IMR-90 (cell line): Measurements from ENCODE around the gene GSTK1. TPM values are rescaled to one million over a fixed set of nuclear protein-coding genes. Genes with fewer than 3 reads are reported as not detected.

Source experiments
- ATAC-seq: fragments of 200-7000 bp; cut with Tn5 transposase; 2 replicates; pipeline ENCODE4 v1.9.1; 2020; ENCODE audit warnings: low read depth, mild to moderate bottlenecking, moderate library complexity
- BruUV-seq: library from RNA; stranded (reverse); fragments of 400-500 nt; replicated peaks from 2 replicates; lab custom pipeline; 2021; lab: Mats Ljungman, UMichigan
- CTCF ChIA-PET: fragments of 300-600 bp; formaldehyde crosslinking; extraction: SDS; loops from one replicate; lab custom pipeline; 2021; ENCODE audit warnings: antibody characterized with exemption; lab: Yijun Ruan, JAX
- POLR2A ChIA-PET: fragments of 300-600 bp; sonication (Branson Sonifier 250); formaldehyde crosslinking; loops from one replicate; lab custom pipeline; 2022; ENCODE audit warnings: antibody characterized with exemption; ENCODE audit not compliant: unreplicated experiment; lab: Charles Lee
- DNase-seq: peaks from one replicate; pipeline ENCODE4 v3.0.0; 2013
- H2AFZ ChIP-seq: replicated peaks from 2 replicates; pipeline ENCODE3; 2013; ENCODE audit warnings: low read length, mild to moderate bottlenecking; ENCODE audit not compliant: poor library complexity
- H2AK5ac ChIP-seq: 2 replicates; pipeline ENCODE4 v1.6.1; 2013; ENCODE audit warnings: low read depth, low read length, inconsistent platforms
- H2AK9ac ChIP-seq: replicated peaks from 2 replicates; pipeline ENCODE3; 2013; ENCODE audit warnings: mild to moderate bottlenecking, low read depth, low read length, moderate library complexity; ENCODE audit not compliant: poor library complexity
- H2BK120ac ChIP-seq: 2 replicates; pipeline ENCODE4 v1.6.1; 2013; ENCODE audit warnings: low read depth, low read length, inconsistent platforms
- H2BK15ac ChIP-seq: 3 replicates; pipeline ENCODE4 v1.6.1; 2013; ENCODE audit warnings: low read depth, low read length, inconsistent platforms
- H2BK20ac ChIP-seq: 2 replicates; pipeline ENCODE4 v1.6.1; 2013; ENCODE audit warnings: low read depth, mild to moderate bottlenecking, inconsistent platforms, low read length, moderate library complexity
- H2BK5ac ChIP-seq: 2 replicates; pipeline ENCODE4 v1.6.1; 2013; ENCODE audit warnings: mild to moderate bottlenecking, low read depth, low read length, inconsistent platforms; ENCODE audit not compliant: poor library complexity, severe bottlenecking
- H3K14ac ChIP-seq: replicated peaks from 2 replicates; pipeline ENCODE4 v1.6.1; 2013; ENCODE audit warnings: low read depth, low read length, inconsistent platforms
- H3K18ac ChIP-seq: 2 replicates; pipeline ENCODE4 v1.6.1; 2013; ENCODE audit warnings: low read depth, low read length, control low read depth
- H3K23ac ChIP-seq: 2 replicates; pipeline ENCODE4 v1.6.1; 2013; ENCODE audit warnings: low read depth, low read length, inconsistent platforms
- H3K27ac ChIP-seq: 2 replicates; pipeline ENCODE4 v1.5.1; 2013; ENCODE audit warnings: mild to moderate bottlenecking, control low read depth, low read length; ENCODE audit not compliant: insufficient read depth
- H3K27me3 ChIP-seq: 2 replicates; pipeline ENCODE4 v1.6.1; 2013; ENCODE audit warnings: low read length; ENCODE audit not compliant: control insufficient read depth, insufficient read depth
- H3K36me3 ChIP-seq: 2 replicates; pipeline ENCODE4 v1.6.1; 2013; ENCODE audit warnings: low read length, mixed read lengths; ENCODE audit not compliant: control insufficient read depth, insufficient read depth
- H3K4ac ChIP-seq: 2 replicates; pipeline ENCODE4 v1.6.1; 2013; ENCODE audit warnings: low read depth, low read length, inconsistent platforms
- H3K4me1 ChIP-seq: 2 replicates; pipeline ENCODE4 v1.6.1; 2013; ENCODE audit warnings: low read length, mixed read lengths; ENCODE audit not compliant: control insufficient read depth, insufficient read depth
- H3K4me2 ChIP-seq: 2 replicates; pipeline ENCODE4 v1.6.1; 2013; ENCODE audit warnings: low read depth, mild to moderate bottlenecking, control low read depth, low read length, moderate library complexity
- H3K4me3 ChIP-seq: 2 replicates; pipeline ENCODE4 v1.5.1; 2013; ENCODE audit warnings: low read depth, mild to moderate bottlenecking, control low read depth, low read length, moderate library complexity; ENCODE audit not compliant: insufficient read depth
- H3K56ac ChIP-seq: 2 replicates; pipeline ENCODE4 v1.6.1; 2013; ENCODE audit warnings: low read length, inconsistent platforms; ENCODE audit not compliant: insufficient read depth; ENCODE audit errors: extremely low read depth
- H3K79me1 ChIP-seq, 2 experiments: 2 replicates each; pipeline ENCODE4 v1.6.1; 2013; ENCODE audit warnings: low read length in 2 of 2, inconsistent platforms in 1 of 2, low read depth in 1 of 2
- H3K9ac ChIP-seq: 2 replicates; pipeline ENCODE4 v1.6.1; 2013; ENCODE audit warnings: low read depth, low read length, control low read depth
- H3K9me1 ChIP-seq: 2 replicates; pipeline ENCODE4 v1.6.1; 2013; ENCODE audit warnings: low read length, inconsistent platforms; ENCODE audit not compliant: insufficient read depth
- H3K9me3 ChIP-seq: 2 replicates; pipeline ENCODE4 v1.6.1; 2013; ENCODE audit warnings: low read length; ENCODE audit not compliant: control insufficient read depth, insufficient read depth
- H4K20me1 ChIP-seq: 2 replicates; pipeline ENCODE4 v1.6.1; 2013; ENCODE audit warnings: low read length, inconsistent platforms; ENCODE audit not compliant: insufficient read depth
- H4K5ac ChIP-seq: 2 replicates; pipeline ENCODE4 v1.6.1; 2013; ENCODE audit warnings: mild to moderate bottlenecking, low read depth, low read length, control low read depth
- H4K8ac ChIP-seq, 2 experiments: 2 replicates each; pipeline ENCODE4 v1.6.1; 2013; ENCODE audit warnings: low read depth in 2 of 2, low read length in 2 of 2, control low read depth in 1 of 2, inconsistent platforms in 1 of 2
- H4K91ac ChIP-seq: 2 replicates; pipeline ENCODE4 v1.6.1; 2013; ENCODE audit warnings: low read depth, low read length, inconsistent platforms; ENCODE audit not compliant: insufficient read depth
- MXI1 ChIP-seq: IDR thresholded peaks from 2 replicates; pipeline ENCODE4 v1.6.1; 2012; ENCODE audit warnings: low read depth, mild to moderate bottlenecking, low read length, moderate library complexity, borderline replicate concordance
- NFE2L2 ChIP-seq: fragments of 150-350 bp; IDR thresholded peaks from 2 replicates; pipeline ENCODE4 v1.6.1; 2016; ENCODE audit warnings: low read depth, mild to moderate bottlenecking, low read length
- RFX5 ChIP-seq: IDR thresholded peaks from 2 replicates; pipeline ENCODE4 v1.8.0; 2012; ENCODE audit warnings: low read depth, mild to moderate bottlenecking, low read length, moderate library complexity
- WGBS, 2 experiments: methylation state at CpG; one replicate each; pipeline versions ENCODE4 v1.1.5 to v1.1.7; 2013; ENCODE audit warnings: missing lambda C conversion rate in 2 of 2; ENCODE audit not compliant: insufficient read length in 1 of 2; ENCODE audit errors: extremely low coverage in 2 of 2; 5-methylcytosine and 5-hydroxymethylcytosine counted together
- dilution Hi-C: fragments of 300-500 bp; cut with HindIII; formaldehyde crosslinking; loops from one replicate; pipeline ENCODE4 v1.14.3; 2018; ENCODE audit warnings: low sequenced_read_pairs; ENCODE audit not compliant: unreplicated experiment
- in situ Hi-C: fragments of 300-500 bp; cut with MboI; formaldehyde crosslinking; loops from 3 replicates; pipeline ENCODE4 v1.14.3; 2019; ENCODE audit warnings: low sequenced_read_pairs, inconsistent platforms, mixed read lengths
- intact Hi-C: fragments of 100-400 bp; cut with micrococcal nuclease; formaldehyde crosslinking; loops from 2 replicates; pipeline ENCODE4 v1.10.0; 2022
- polyA plus RNA-seq, 3 experiments: library from polyadenylated mRNA; depleted of rRNA; stranded (reverse); fragments of >200 nt; gene quantifications; 2 replicates each; pipeline ENCODE4 v1.2.3, GENCODE V29; 2012; ENCODE audit warnings: low replicate concordance in 1 of 3
- total RNA-seq: library from RNA; depleted of rRNA; stranded (reverse); fragments of >200 nt; gene quantifications from 2 replicates; pipeline ENCODE4 v1.2.3, GENCODE V29; 2012
- TF ChIP-seq, protein P1 (sequence below): fragments of 150-350 bp; IDR thresholded peaks from 2 replicates; pipeline ENCODE4 v1.6.1; 2017; ENCODE audit warnings: mild to moderate bottlenecking, antibody characterized with exemption, low read length, low read depth

GSTK1 gene
- total and polyA plus RNA-seq, 2 of the 4 experiments (the other 2 are of a cell fraction) = 64.9 to 111 TPM

DNA sequence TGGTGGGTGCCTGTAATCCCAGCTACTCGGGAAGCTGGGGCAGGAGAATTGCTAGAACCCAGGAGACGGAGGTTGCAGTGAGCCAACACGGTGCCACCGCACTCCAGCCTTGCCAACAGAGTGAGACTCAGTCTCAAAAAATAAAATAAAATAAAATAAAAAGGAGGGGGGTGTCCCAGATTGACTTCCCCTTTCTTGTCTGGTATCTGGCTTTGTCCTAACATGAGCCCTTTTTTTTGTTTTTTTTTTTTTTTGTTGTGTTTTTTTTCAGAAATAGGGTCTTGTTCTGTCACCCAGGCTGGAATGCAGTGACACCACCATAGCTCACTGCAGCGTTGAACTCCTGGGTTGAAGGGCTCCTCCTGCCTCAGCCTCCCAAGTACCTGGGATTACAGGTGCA is 29.6 kb downstream of the GSTK1 start:
- TF ChIP-seq, protein P1, sequence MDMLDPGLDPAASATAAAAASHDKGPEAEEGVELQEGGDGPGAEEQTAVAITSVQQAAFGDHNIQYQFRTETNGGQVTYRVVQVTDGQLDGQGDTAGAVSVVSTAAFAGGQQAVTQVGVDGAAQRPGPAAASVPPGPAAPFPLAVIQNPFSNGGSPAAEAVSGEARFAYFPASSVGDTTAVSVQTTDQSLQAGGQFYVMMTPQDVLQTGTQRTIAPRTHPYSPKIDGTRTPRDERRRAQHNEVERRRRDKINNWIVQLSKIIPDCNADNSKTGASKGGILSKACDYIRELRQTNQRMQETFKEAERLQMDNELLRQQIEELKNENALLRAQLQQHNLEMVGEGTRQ = no peak
- TF ChIP-seq RFX5 (no peak), NFE2L2 (no peak), MXI1 (no peak)
- Histone ChIP-seq H3K56ac (no peak overlapping the region), H3K27ac (no peak overlapping the region), H4K91ac (no peak overlapping the region), H3K4me2 (no peak overlapping the region), H2AK9ac (no peak overlapping the region), H3K4me3 (no peak overlapping the region), H3K14ac (no peak overlapping the region), H3K9me1 (peaks cover 9% of the 10 kb centered on the region), H2AK5ac (no peak overlapping the region), H3K79me1 (peaks cover 16 to 47% of the 10 kb centered on the region in 2 experiments; a peak in 3 of 4 replicates), H3K36me3 (peaks cover 28% of the 10 kb centered on the region), H2AFZ (no peak overlapping the region), H3K18ac (no peak overlapping the region), H2BK20ac (no peak overlapping the region), H4K20me1 (peaks cover 9% of the 10 kb centered on the region; the same call in 1 of the 2 replicates), H3K27me3 (no peaks in the 10 kb centered on the region), H3K23ac (no peak overlapping the region), H3K9me3 (no peaks in the 10 kb centered on the region), H3K4me1 (peaks cover 9% of the 10 kb centered on the region), H2BK5ac (no peak overlapping the region), H3K9ac (no peak overlapping the region), H2BK120ac (no peak overlapping the region), H2BK15ac (no peak overlapping the region), H4K5ac (no peak overlapping the region), H4K8ac (no peak overlapping the region), H3K4ac (no peak overlapping the region)
- CTCF ChIA-PET = interaction anchor here (1.3 kb wide), 1 partner anchor 53 kb away, joined by 4 read pairs; no protein-coding TSS in a partner anchor
- ATAC-seq (no peak), DNase-seq (no peak)
- POLR2A ChIA-PET = no interaction called here
- in situ Hi-C loops (no loop called here), dilution Hi-C loops (no loop called here), intact Hi-C loops (no loop called here)
- no TSS peak for BruUV-seq
- WGBS, 2 experiments = no CpG with 5 or more reads among the region's 5 CpGs
